ENCODE data around the gene BAZ2A.
"Not testable (repeated sequence)": the region's sequence is repeated elsewhere in the genome, so short reads cannot be mapped to it uniquely, and the experiment has no call there.

GRCh38 chr12:56577248-56577647 is 52.9 kb downstream of the BAZ2A start:
- TF ChIP-seq POLR2AphosphoS5 (IDR thresholded peaks at IDR 0.05; ENCODE audit: low read depth); REST (IDR thresholded peaks at IDR 0.05; ENCODE audit: unreplicated experiment): not testable (repeated sequence)
- TF ChIP-seq, protein P1, sequence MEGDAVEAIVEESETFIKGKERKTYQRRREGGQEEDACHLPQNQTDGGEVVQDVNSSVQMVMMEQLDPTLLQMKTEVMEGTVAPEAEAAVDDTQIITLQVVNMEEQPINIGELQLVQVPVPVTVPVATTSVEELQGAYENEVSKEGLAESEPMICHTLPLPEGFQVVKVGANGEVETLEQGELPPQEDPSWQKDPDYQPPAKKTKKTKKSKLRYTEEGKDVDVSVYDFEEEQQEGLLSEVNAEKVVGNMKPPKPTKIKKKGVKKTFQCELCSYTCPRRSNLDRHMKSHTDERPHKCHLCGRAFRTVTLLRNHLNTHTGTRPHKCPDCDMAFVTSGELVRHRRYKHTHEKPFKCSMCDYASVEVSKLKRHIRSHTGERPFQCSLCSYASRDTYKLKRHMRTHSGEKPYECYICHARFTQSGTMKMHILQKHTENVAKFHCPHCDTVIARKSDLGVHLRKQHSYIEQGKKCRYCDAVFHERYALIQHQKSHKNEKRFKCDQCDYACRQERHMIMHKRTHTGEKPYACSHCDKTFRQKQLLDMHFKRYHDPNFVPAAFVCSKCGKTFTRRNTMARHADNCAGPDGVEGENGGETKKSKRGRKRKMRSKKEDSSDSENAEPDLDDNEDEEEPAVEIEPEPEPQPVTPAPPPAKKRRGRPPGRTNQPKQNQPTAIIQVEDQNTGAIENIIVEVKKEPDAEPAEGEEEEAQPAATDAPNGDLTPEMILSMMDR (conservative IDR thresholded peaks at IDR 0.05; ENCODE audit: low read depth in 2 of 2): not testable (repeated sequence)
